Measurements from ENCODE around the gene RARS2. TPM values are rescaled to one million over a fixed set of nuclear protein-coding genes. Genes with fewer than 3 reads are reported as not detected.

Gene RARS2
- total RNA-seq, 2 experiments from 2014 or later, result 17.4 to 20.4 TPM

GRCh38 chr6:87633851-87634250, 44.1 kb upstream of the RARS2 start:
- ChIA-PET CTCF (no interaction called here), POLR2A (no interaction called here)
- no peaks in the 10 kb centered on the region for H3K27me3 Mint-ChIP-seq
- no peak overlapping the region for H3K4me3 Mint-ChIP-seq
- DNase-seq, result no peak
- TF ChIP-seq CTCF (IDR thresholded peaks at IDR 0.05), result no peak
- H3K36me3 Mint-ChIP-seq (ENCODE audit: low read depth), result peaks cover 26% of the 10 kb centered on the region
- H3K9me3 Mint-ChIP-seq, result no peaks in the 10 kb centered on the region
- intact Hi-C loops (cut with micrococcal nuclease), result no loop called here
- no peaks in the 10 kb centered on the region for H3K4me1 Mint-ChIP-seq (ENCODE audit: low read depth)
- H3K27ac Mint-ChIP-seq, result no peak overlapping the region
- ATAC-seq, result no peak

GRCh38 chr6:87630746-87631145, 41.0 kb upstream of the RARS2 start:
- ChIA-PET POLR2A (interaction anchor here (0.6 kb wide), 1 partner anchor 114 kb away, joined by 4 read pairs; no protein-coding TSS in a partner anchor), CTCF (no interaction called here)
- DNase-seq, result no peak
- H3K27ac Mint-ChIP-seq, result no peak overlapping the region
- no peaks in the 10 kb centered on the region for H3K4me1 Mint-ChIP-seq (ENCODE audit: low read depth)
- no peak for TF ChIP-seq CTCF (IDR thresholded peaks at IDR 0.05)
- H3K9me3 Mint-ChIP-seq, result no peaks in the 10 kb centered on the region
- H3K27me3 Mint-ChIP-seq, result no peaks in the 10 kb centered on the region
- H3K4me3 Mint-ChIP-seq, result no peak overlapping the region
- intact Hi-C loops (cut with micrococcal nuclease), result no loop called here
- H3K36me3 Mint-ChIP-seq (ENCODE audit: low read depth), result peaks cover 18% of the 10 kb centered on the region
- ATAC-seq, result no peak

GRCh38 chr6:87628881-87629280, 39.1 kb upstream of the RARS2 start:
- DNase-seq, result no peak

GRCh38 chr6:87628424-87628823, 38.6 kb upstream of the RARS2 start:
- H3K36me3 Mint-ChIP-seq (ENCODE audit: low read depth), result peaks cover 33% of the 10 kb centered on the region
- ChIA-PET CTCF (interaction anchor here (0.6 to 1.8 kb wide), 2 partner anchors 12 to 1296 kb away, joined by 3 to 5 read pairs; no protein-coding TSS in a partner anchor), POLR2A (interaction anchor here (0.6 kb wide), 1 partner anchor 172 kb away, joined by 3 read pairs; no protein-coding TSS in a partner anchor)
- no peak overlapping the region for H3K4me3 Mint-ChIP-seq
- no peak for TF ChIP-seq CTCF (IDR thresholded peaks at IDR 0.05)
- no peaks in the 10 kb centered on the region for H3K4me1 Mint-ChIP-seq (ENCODE audit: low read depth)
- ATAC-seq, result no peak
- no peak for DNase-seq
- no peaks in the 10 kb centered on the region for H3K9me3 Mint-ChIP-seq
- intact Hi-C loops (cut with micrococcal nuclease), result no loop called here
- no peaks in the 10 kb centered on the region for H3K27me3 Mint-ChIP-seq
- no peak overlapping the region for H3K27ac Mint-ChIP-seq

More at GRCh38 chr6:87628881-87629280, 39.1 kb upstream of the RARS2 start:
- POLR2A ChIA-PET, result no interaction called here
- no peak for ATAC-seq
- H3K36me3 Mint-ChIP-seq (ENCODE audit: low read depth), result peaks cover 29% of the 10 kb centered on the region
- CTCF ChIA-PET, result interaction anchor here (1.8 kb wide), 1 partner anchor 13 kb away, joined by 5 read pairs; no protein-coding TSS in a partner anchor
- no peaks in the 10 kb centered on the region for H3K9me3 Mint-ChIP-seq
- no peaks in the 10 kb centered on the region for H3K4me1 Mint-ChIP-seq (ENCODE audit: low read depth)
- H3K27ac Mint-ChIP-seq, result no peak overlapping the region
- no peaks in the 10 kb centered on the region for H3K27me3 Mint-ChIP-seq
- no peak overlapping the region for H3K4me3 Mint-ChIP-seq
- intact Hi-C loops (cut with micrococcal nuclease), result no loop called here
- TF ChIP-seq CTCF (IDR thresholded peaks at IDR 0.05), result no peak

- intact Hi-C loops (cut with micrococcal nuclease), result no loop called here
- no peak for TF ChIP-seq CTCF (IDR thresholded peaks at IDR 0.05)
- H3K4me1 Mint-ChIP-seq (ENCODE audit: low read depth), result no peaks in the 10 kb centered on the region
- H3K27me3 Mint-ChIP-seq, result no peaks in the 10 kb centered on the region
- H3K4me3 Mint-ChIP-seq, result no peak overlapping the region
- POLR2A ChIA-PET, result no interaction called here
- ATAC-seq (no peak), DNase-seq (no peak)
- H3K27ac Mint-ChIP-seq, result no peak overlapping the region
- CTCF ChIA-PET, result no interaction called here
- no peaks in the 10 kb centered on the region for H3K9me3 Mint-ChIP-seq
- H3K36me3 Mint-ChIP-seq (ENCODE audit: low read depth), result peaks cover 41% of the 10 kb centered on the region
Observed at GRCh38 chr6:87623248-87623647, 33.5 kb upstream of the RARS2 start.
